ENCODE data around the gene ZNF462.
"Not testable (repeated sequence)": the region's sequence is repeated elsewhere in the genome, so short reads cannot be mapped to it uniquely, and the experiment has no call there.

The ZNF462 gene

GRCh38 chr9:106862821-106863720, at the start of gene ZNF462:
TSS of gene ZNF462 (plus strand) at chr9:106863166. CDS start at chr9:106923384, 60,218 bp downstream.
- DNase-seq (ENCODE audit: low spot score) = peak; percentile 50

DNA sequence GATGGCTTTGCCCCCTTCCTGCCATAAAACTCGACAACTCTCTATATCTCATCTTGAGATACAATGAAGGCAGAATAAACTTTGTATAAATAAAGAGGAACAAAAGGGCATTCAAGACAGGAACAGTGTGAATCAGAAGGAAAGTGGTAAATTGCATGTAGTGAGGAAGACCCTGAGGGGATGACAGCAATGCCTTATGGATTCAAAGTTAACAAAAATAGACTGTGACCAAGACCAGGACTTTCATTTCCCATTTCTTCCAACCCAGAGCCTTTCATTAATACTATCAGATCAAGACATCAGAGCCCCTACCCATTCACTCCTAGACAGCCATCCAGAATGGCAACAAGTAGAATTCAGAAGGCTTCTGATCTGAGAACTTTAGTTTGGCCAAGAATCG, 46.4 kb upstream of the ZNF462 start:
- no peak for DNase-seq (ENCODE audit: low spot score)

- DNase-seq (ENCODE audit: low spot score) = no peak
Observed at GRCh38 chr9:106818034-106818433, 44.9 kb upstream of the ZNF462 start.

DNA sequence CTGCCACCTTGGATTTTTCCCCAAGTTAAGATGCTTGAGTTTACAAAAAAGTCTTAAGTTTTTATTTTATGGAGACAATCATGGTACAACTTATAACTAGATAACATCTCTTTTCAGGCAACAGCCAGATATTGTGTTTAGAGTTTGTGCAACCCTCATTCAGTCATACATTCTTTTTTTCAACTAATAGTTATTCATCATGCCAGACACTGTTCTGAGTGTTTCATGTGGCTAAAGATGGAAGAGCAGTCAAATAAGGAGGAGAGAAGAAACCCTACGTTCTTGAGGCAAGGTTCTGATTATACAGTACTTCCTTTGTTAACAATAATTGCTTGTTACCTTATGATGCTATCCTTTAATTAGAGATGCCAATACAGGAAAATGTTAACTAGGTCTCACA, 42.1 kb upstream of the ZNF462 start:
- DNase-seq (ENCODE audit: low spot score) = no peak

GRCh38 chr9:106828070-106828469, 34.9 kb upstream of the ZNF462 start:
- DNase-seq (ENCODE audit: low spot score) = no peak

DNA sequence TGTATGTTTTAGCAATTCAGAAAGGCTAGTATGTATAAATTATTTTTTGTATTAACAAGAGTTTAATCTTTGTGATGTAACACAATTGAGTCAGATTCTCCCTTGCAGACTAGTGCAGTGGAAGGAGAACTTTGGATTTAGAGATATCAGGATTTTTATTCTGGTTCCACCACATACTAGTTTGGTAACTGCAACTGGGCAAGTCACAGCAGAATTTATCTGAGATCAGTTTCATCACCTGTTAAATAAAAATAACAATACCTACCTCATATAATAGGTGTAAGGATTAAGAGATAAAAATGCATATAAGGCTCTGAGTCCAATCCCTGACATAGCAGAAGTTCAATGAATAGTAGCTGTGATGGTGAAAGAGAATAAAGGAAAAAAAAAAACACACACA, 34.0 kb upstream of the ZNF462 start:
- DNase-seq (ENCODE audit: low spot score) = no peak

- DNase-seq (ENCODE audit: low spot score) = peak; percentile 5
Observed at GRCh38 chr9:106829666-106830408, 33.1 kb upstream of the ZNF462 start.

GRCh38 chr9:106830527-106831150, 32.3 kb upstream of the ZNF462 start:
- DNase-seq (ENCODE audit: low spot score) = no peak

GRCh38 chr9:106834888-106835287, 28.1 kb upstream of the ZNF462 start:
- no peak for DNase-seq (ENCODE audit: low spot score)

GRCh38 chr9:106835840-106836239, 27.1 kb upstream of the ZNF462 start:
- no peak for DNase-seq (ENCODE audit: low spot score)

- no peak for DNase-seq (ENCODE audit: low spot score)
Observed at GRCh38 chr9:106843371-106843770, 19.6 kb upstream of the ZNF462 start.

DNA sequence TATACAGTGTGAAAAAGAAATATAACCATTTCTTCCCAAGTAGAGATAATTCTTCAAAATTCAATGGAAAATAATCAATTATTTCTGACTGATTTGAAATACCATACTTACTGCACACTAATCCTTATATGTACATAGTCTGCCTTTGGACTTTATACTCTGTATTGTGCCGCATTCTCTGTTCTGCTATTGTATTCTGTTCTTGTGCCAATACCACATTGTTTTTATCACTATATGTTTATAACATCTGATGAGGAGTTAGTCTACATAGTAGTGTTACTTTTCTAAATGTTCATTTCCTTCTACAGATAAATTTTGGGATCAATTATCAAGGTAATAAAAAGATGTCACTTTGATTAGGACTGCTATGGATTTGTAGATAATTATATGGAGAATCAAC, 16.7 kb upstream of the ZNF462 start:
- DNase-seq (ENCODE audit: low spot score) = no peak

- DNase-seq (ENCODE audit: low spot score) = no peak
Observed at GRCh38 chr9:106846857-106847256, 16.1 kb upstream of the ZNF462 start.

GRCh38 chr9:106851640-106852039, 11.3 kb upstream of the ZNF462 start:
- not testable (repeated sequence) for DNase-seq (ENCODE audit: low spot score)

DNA sequence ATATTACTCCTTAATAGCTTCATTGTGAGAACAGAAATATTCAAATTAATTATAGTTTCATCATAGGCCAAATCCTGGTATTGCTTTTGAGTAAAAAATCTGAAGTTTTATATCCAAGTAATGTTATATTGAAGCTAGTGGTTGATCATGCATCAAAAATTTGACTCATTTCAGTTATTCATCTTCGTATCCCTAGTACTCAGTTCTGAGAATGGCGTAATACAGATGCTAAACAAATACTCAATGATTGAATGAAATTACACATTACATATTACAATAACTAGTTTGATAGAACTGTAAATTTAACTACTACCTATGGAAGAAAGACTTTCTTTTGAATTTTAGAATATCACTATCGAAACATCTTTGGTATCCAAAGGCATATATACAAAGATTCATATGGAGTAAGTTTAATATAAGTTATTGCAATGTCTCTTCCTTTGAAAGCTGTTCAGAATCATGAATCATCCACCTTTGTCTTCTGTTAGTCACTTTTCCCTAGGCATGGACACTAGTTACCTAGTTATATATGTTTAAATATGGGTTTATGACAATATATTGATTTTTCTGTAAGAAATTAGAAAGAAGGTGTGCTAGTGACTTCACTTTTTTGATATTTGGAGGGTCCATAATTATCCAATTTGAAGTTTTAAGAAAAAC, 5.0 kb upstream of the ZNF462 start:
- no peak for DNase-seq (ENCODE audit: low spot score)

- peak; percentile 59 for DNase-seq (ENCODE audit: low spot score)
Observed at GRCh38 chr9:106859957-106860720, 2.8 kb upstream of the ZNF462 start.

- peak; percentile 19 for DNase-seq (ENCODE audit: low spot score)
Observed at GRCh38 chr9:106860721-106861639, 2.0 kb upstream of the ZNF462 start.

GRCh38 chr9:106861640-106862109, 1.3 kb upstream of the ZNF462 start:
- no peak for DNase-seq (ENCODE audit: low spot score)

DNA sequence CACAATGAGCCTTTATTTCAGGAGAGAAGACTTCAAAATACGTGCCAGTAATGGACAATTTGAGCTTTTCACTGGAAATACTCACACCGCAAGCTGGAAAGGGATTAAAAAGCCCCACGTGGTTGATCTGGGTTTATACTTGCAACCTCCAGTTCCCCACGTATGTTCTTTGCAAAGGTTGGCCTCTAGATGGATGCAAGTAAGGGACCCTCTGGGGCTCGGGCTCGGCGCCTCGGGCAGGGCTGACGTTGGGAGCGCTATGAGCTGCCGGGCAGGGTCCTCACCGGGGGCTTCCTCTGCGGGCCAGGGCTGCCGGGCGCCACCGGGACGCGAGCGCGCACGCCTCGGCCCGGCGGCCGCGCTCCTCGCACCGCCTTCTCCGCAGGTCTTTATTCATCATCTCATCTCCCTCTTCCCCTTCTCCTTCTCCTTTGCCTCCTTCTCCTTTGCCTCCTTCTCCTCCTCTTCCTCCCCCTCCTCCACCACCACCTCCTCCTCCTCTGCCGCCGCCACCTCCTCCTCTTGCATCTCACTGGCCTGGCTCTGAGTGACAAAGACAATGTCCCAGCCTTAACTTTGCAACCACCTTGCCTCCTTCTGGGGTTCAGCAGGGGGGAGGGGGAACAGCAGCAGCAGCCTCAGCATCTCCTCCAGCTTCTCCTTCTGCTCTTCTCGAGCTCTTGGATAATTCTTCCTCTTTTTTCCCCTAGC, 701 bp upstream of the ZNF462 start:
- peak; percentile 45 for DNase-seq (ENCODE audit: low spot score)
